ENCODE results near the gene PHACTR1. TPM values are rescaled to one million over a fixed set of nuclear protein-coding genes. Genes with fewer than 3 reads are reported as not detected.

Gene PHACTR1
- total RNA-seq, 2 donors from 2014 or later = 2.8 to 6.3 TPM

- no peaks in the 10 kb centered on the region for H3K27me3 ChIP-seq (ENCODE audit: control insufficient read depth, insufficient read depth, low read length, poor library complexity, severe bottlenecking)
- DNase-seq = no peak
- no peak overlapping the region for H3K27ac Mint-ChIP-seq
- H3K4me3 Mint-ChIP-seq = no peak overlapping the region
- no peaks in the 10 kb centered on the region for H3K36me3 Mint-ChIP-seq (ENCODE audit: low read depth)
- H3K9me3 ChIP-seq (ENCODE audit: control insufficient read depth, low read length) = no peaks in the 10 kb centered on the region
- no peak for TF ChIP-seq CTCF (conservative IDR thresholded peaks at IDR 0.05)
- H3K36me3 ChIP-seq (ENCODE audit: control insufficient read depth, insufficient read depth, low read length) = no peaks in the 10 kb centered on the region
- no peaks in the 10 kb centered on the region for H3K27me3 Mint-ChIP-seq (ENCODE audit: insufficient read depth)
- H3K9ac ChIP-seq (ENCODE audit: extremely low read depth, low read length, poor library complexity, severe bottlenecking) = no peak overlapping the region
- H3K4me1 Mint-ChIP-seq = peaks cover 28% of the 10 kb centered on the region
- no peaks in the 10 kb centered on the region for H3K9me3 Mint-ChIP-seq
- WGBS, 2 experiments (ENCODE audit: insufficient coverage in 1 of 2, insufficient read length in 1 of 2) = 85 to 93% methylated on average over 4 to 5 of the region's 5 CpGs
- no peak overlapping the region for H3K4me3 ChIP-seq (ENCODE audit: low read length)
- peaks cover 3% of the 10 kb centered on the region for H3K4me1 ChIP-seq (ENCODE audit: control insufficient read depth, insufficient read depth, low read length)
- H3K27ac ChIP-seq (ENCODE audit: low read depth, low read length) = no peak overlapping the region
These were observed 382.4 kb downstream of the PHACTR1 start for GRCh38 chr6:13098793-13099570.

GRCh38 chr6:13099771-13100170 is 383.2 kb downstream of the PHACTR1 start:
- H3K4me3 Mint-ChIP-seq = no peak overlapping the region
- peak; percentile 68 for TF ChIP-seq CTCF (conservative IDR thresholded peaks at IDR 0.05)

GRCh38 chr6:13101409-13101808 is 384.8 kb downstream of the PHACTR1 start:
- no peak for TF ChIP-seq CTCF (conservative IDR thresholded peaks at IDR 0.05)
- no peaks in the 10 kb centered on the region for H3K27me3 ChIP-seq (ENCODE audit: control insufficient read depth, insufficient read depth, low read length, poor library complexity, severe bottlenecking)
- Mint-ChIP-seq H3K4me3 (no peak overlapping the region), H3K36me3 (ENCODE audit: low read depth) (no peaks in the 10 kb centered on the region), H3K4me1 (peaks cover 13% of the 10 kb centered on the region), H3K27ac (no peak overlapping the region), H3K9me3 (no peaks in the 10 kb centered on the region), H3K27me3 (ENCODE audit: insufficient read depth) (no peaks in the 10 kb centered on the region)
- H3K27ac ChIP-seq (ENCODE audit: low read depth, low read length) = no peak overlapping the region
- H3K4me1 ChIP-seq (ENCODE audit: control insufficient read depth, insufficient read depth, low read length) = no peaks in the 10 kb centered on the region
- H3K9ac ChIP-seq (ENCODE audit: extremely low read depth, low read length, poor library complexity, severe bottlenecking) = no peak overlapping the region
- no peak overlapping the region for H3K4me3 ChIP-seq (ENCODE audit: low read length)
- H3K36me3 ChIP-seq (ENCODE audit: control insufficient read depth, insufficient read depth, low read length) = no peaks in the 10 kb centered on the region
- no peak for DNase-seq
- 92 to 97% methylated on average over 3 to 5 of the region's 5 CpGs for WGBS, 2 experiments (ENCODE audit: insufficient coverage in 1 of 2, insufficient read length in 1 of 2)
- H3K9me3 ChIP-seq (ENCODE audit: control insufficient read depth, low read length) = no peaks in the 10 kb centered on the region

More at GRCh38 chr6:13099771-13100170, 383.2 kb downstream of the PHACTR1 start:
- Histone ChIP-seq H3K27me3 (ENCODE audit: control insufficient read depth, insufficient read depth, low read length, poor library complexity, severe bottlenecking) (no peaks in the 10 kb centered on the region), H3K27ac (ENCODE audit: low read depth, low read length) (no peak overlapping the region), H3K9me3 (ENCODE audit: control insufficient read depth, low read length) (no peaks in the 10 kb centered on the region), H3K4me1 (ENCODE audit: control insufficient read depth, insufficient read depth, low read length) (peaks cover 3% of the 10 kb centered on the region), H3K36me3 (ENCODE audit: control insufficient read depth, insufficient read depth, low read length) (no peaks in the 10 kb centered on the region), H3K4me3 (ENCODE audit: low read length) (no peak overlapping the region), H3K9ac (ENCODE audit: extremely low read depth, low read length, poor library complexity, severe bottlenecking) (no peak overlapping the region)
- H3K27me3 Mint-ChIP-seq (ENCODE audit: insufficient read depth) = no peaks in the 10 kb centered on the region
- no peak overlapping the region for H3K27ac Mint-ChIP-seq
- no peaks in the 10 kb centered on the region for H3K36me3 Mint-ChIP-seq (ENCODE audit: low read depth)
- peaks cover 26% of the 10 kb centered on the region for H3K4me1 Mint-ChIP-seq
- H3K9me3 Mint-ChIP-seq = no peaks in the 10 kb centered on the region
- DNase-seq = no peak
